Mesenchymal stem cell (in vitro differentiated cells and primary cell): ENCODE measurements around the gene GRIN1.

ENCODE experiments used
- DNase-seq: peaks from one replicate; pipeline ENCODE4 v3.0.0-alpha.2; 2013
- H2AFZ ChIP-seq: one replicate; pipeline ENCODE4 v1.6.1; 2013; ENCODE audit warnings: low read depth, mild to moderate bottlenecking, control low read depth, inconsistent platforms, low read length, moderate library complexity
- H2AK5ac ChIP-seq: 2 replicates; pipeline ENCODE4 v1.6.1; 2013; ENCODE audit warnings: low read length, moderate library complexity, mild to moderate bottlenecking, inconsistent platforms; ENCODE audit not compliant: severe bottlenecking
- H2BK120ac ChIP-seq: one replicate; pipeline ENCODE4 v1.6.1; 2013; ENCODE audit warnings: low read depth, mild to moderate bottlenecking, inconsistent platforms, low read length, moderate library complexity
- H2BK12ac ChIP-seq, 2 experiments: one replicate each; pipeline ENCODE4 v1.6.1; 2013; ENCODE audit warnings: inconsistent platforms in 2 of 2, low read length in 2 of 2, mild to moderate bottlenecking in 2 of 2, moderate library complexity in 2 of 2, control low read depth in 1 of 2
- H2BK15ac ChIP-seq: one replicate; pipeline ENCODE4 v1.6.1; 2013; ENCODE audit warnings: mild to moderate bottlenecking, low read depth, inconsistent platforms; ENCODE audit not compliant: poor library complexity, severe bottlenecking
- H2BK5ac ChIP-seq: 2 replicates; pipeline ENCODE4 v1.6.1; 2013; ENCODE audit warnings: low read depth, mild to moderate bottlenecking, low read length, control low read depth, inconsistent platforms; ENCODE audit not compliant: poor library complexity, severe bottlenecking
- H3K14ac ChIP-seq, 2 experiments: one replicate each; pipeline ENCODE4 v1.6.1; 2013; ENCODE audit warnings: inconsistent platforms in 2 of 2, low read length in 2 of 2, control low read depth in 1 of 2, mild to moderate bottlenecking in 1 of 2, moderate library complexity in 1 of 2
- H3K18ac ChIP-seq, 2 experiments: one replicate each; pipeline ENCODE4 v1.6.1; 2013; ENCODE audit warnings: inconsistent platforms in 2 of 2, low read length in 2 of 2, control low read depth in 1 of 2, low read depth in 1 of 2, mild to moderate bottlenecking in 1 of 2
- H3K23ac ChIP-seq, 2 experiments: one replicate each; pipeline ENCODE4 v1.6.1; 2013; ENCODE audit warnings: inconsistent platforms in 2 of 2, low read length in 2 of 2, mild to moderate bottlenecking in 2 of 2, moderate library complexity in 2 of 2, control low read depth in 1 of 2
- H3K27ac ChIP-seq: 2 replicates; pipeline ENCODE4 v1.5.1; 2013; ENCODE audit warnings: mild to moderate bottlenecking, moderate library complexity, low read length, control low read depth, inconsistent platforms; ENCODE audit not compliant: poor library complexity, severe bottlenecking
- H3K27me3 ChIP-seq, 2 experiments: 2 replicates each; pipeline versions ENCODE4 v1.6.1 to v1.7.0; 2013; ENCODE audit warnings: low read length in 2 of 2, mild to moderate bottlenecking in 2 of 2, moderate library complexity in 2 of 2, control low read depth in 1 of 2, inconsistent platforms in 1 of 2; ENCODE audit not compliant: control insufficient read depth in 1 of 2, insufficient read depth in 1 of 2
- H3K36me3 ChIP-seq, 2 experiments: 2 replicates each; pipeline versions ENCODE4 v1.6.1 to v1.7.0; 2013; ENCODE audit warnings: low read length in 2 of 2, control low read depth in 1 of 2, inconsistent platforms in 1 of 2, low read depth in 1 of 2, mild to moderate bottlenecking in 1 of 2; ENCODE audit not compliant: insufficient read depth in 2 of 2, control insufficient read depth in 1 of 2
- H3K4ac ChIP-seq, 2 experiments: one replicate each; pipeline ENCODE4 v1.6.1; 2013; ENCODE audit warnings: inconsistent platforms in 2 of 2, low read length in 2 of 2, mild to moderate bottlenecking in 2 of 2, moderate library complexity in 2 of 2, control low read depth in 1 of 2, low read depth in 1 of 2
- H3K4me1 ChIP-seq: 2 replicates; pipeline ENCODE4 v1.6.1; 2013; ENCODE audit warnings: low read depth, low read length, control low read depth; ENCODE audit not compliant: control insufficient read depth, insufficient read depth
- H3K4me2 ChIP-seq: 2 replicates; pipeline ENCODE4 v1.6.1; 2013; ENCODE audit warnings: low read length, mild to moderate bottlenecking, inconsistent platforms; ENCODE audit not compliant: poor library complexity, severe bottlenecking
- H3K4me3 ChIP-seq, 2 experiments: 2 replicates each; pipeline versions ENCODE4 v1.5.1 to v1.7.0; 2013; ENCODE audit warnings: low read length in 2 of 2, mild to moderate bottlenecking in 2 of 2, control low read depth in 1 of 2, low read depth in 1 of 2; ENCODE audit not compliant: insufficient read depth in 1 of 2
- H3K79me1 ChIP-seq: replicated peaks from 2 replicates; pipeline ENCODE4 v1.6.1; 2013; ENCODE audit warnings: mild to moderate bottlenecking, control low read depth, low read length, inconsistent platforms; ENCODE audit not compliant: poor library complexity, severe bottlenecking
- H3K9ac ChIP-seq: 2 replicates; pipeline ENCODE4 v1.7.0; 2013; ENCODE audit warnings: mild to moderate bottlenecking, low read length, moderate library complexity
- H3K9me3 ChIP-seq: 2 replicates; pipeline ENCODE4 v1.7.0; 2013; ENCODE audit warnings: mild to moderate bottlenecking, low read length; ENCODE audit not compliant: control insufficient read depth
- H4K8ac ChIP-seq: one replicate; pipeline ENCODE4 v1.6.1; 2013; ENCODE audit warnings: inconsistent platforms, mild to moderate bottlenecking, low read length, moderate library complexity
- H4K91ac ChIP-seq: one replicate; pipeline ENCODE4 v1.6.1; 2013; ENCODE audit warnings: mild to moderate bottlenecking, low read length, inconsistent platforms
- WGBS: methylation state at CpG from one replicate; pipeline ENCODE4 v1.1.7; 2013; ENCODE audit warnings: mixed read lengths; 5-methylcytosine and 5-hydroxymethylcytosine counted together

GRIN1 gene

GRCh38 chr9:137191691-137192447 lies 52.9 kb downstream of the GRIN1 start:
- Histone ChIP-seq H2BK120ac (no peak overlapping the region), H3K4ac (no peak overlapping the region), H4K8ac (no peak overlapping the region), H2AK5ac (no peak overlapping the region), H3K27ac (no peak overlapping the region), H3K9me3 (no peaks in the 10 kb centered on the region), H4K91ac (peak overlapping the region; percentile 0), H2AFZ (no peak overlapping the region), H2BK5ac (no peak overlapping the region), H2BK12ac (no peak overlapping the region), H3K9ac (peak overlapping the region; percentile 2), H3K18ac (no peak overlapping the region), H3K4me3 (no peak overlapping the region), H3K23ac (no peak overlapping the region), H3K36me3 (peaks cover 36 to 56% of the 10 kb centered on the region in 2 experiments), H2BK15ac (no peak overlapping the region), H3K79me1 (peaks cover 53% of the 10 kb centered on the region), H3K4me2 (no peak overlapping the region), H3K4me1 (peaks cover 67% of the 10 kb centered on the region), H3K27me3 (no peaks in the 10 kb centered on the region), H3K14ac (no peak overlapping the region)
- whole genome bisulfite sequencing = 93% methylated on average over 21 of the region's 22 CpGs
- DNase-seq = no peak

GRCh38 chr9:137192448-137192780 lies 53.5 kb downstream of the GRIN1 start:
- H3K27me3 ChIP-seq = no peaks in the 10 kb centered on the region
- H3K9ac ChIP-seq = no peak overlapping the region
- DNase-seq = no peak
- 95% methylated on average over 9 of the region's 10 CpGs for WGBS
- H2AFZ ChIP-seq = no peak overlapping the region
- no peak overlapping the region for H3K14ac ChIP-seq
- H3K4me1 ChIP-seq = peaks cover 64% of the 10 kb centered on the region
- no peak overlapping the region for H2BK15ac ChIP-seq
- no peak overlapping the region for H2BK5ac ChIP-seq
- H4K91ac ChIP-seq = no peak overlapping the region
- peaks cover 30 to 51% of the 10 kb centered on the region in 2 experiments for H3K36me3 ChIP-seq
- no peak overlapping the region for H3K4me3 ChIP-seq
- no peak overlapping the region for H3K4me2 ChIP-seq
- H3K18ac ChIP-seq = no peak overlapping the region
- no peaks in the 10 kb centered on the region for H3K9me3 ChIP-seq
- H2BK12ac ChIP-seq = no peak overlapping the region
- H2BK120ac ChIP-seq = no peak overlapping the region
- no peak overlapping the region for H3K27ac ChIP-seq
- H3K79me1 ChIP-seq = peaks cover 52% of the 10 kb centered on the region
- H3K23ac ChIP-seq = no peak overlapping the region
- no peak overlapping the region for H4K8ac ChIP-seq
- no peak overlapping the region for H3K4ac ChIP-seq
- H2AK5ac ChIP-seq = no peak overlapping the region

- Histone ChIP-seq H3K23ac (no peak overlapping the region), H2AK5ac (no peak overlapping the region), H2BK120ac (no peak overlapping the region), H2AFZ (no peak overlapping the region), H4K91ac (no peak overlapping the region), H4K8ac (no peak overlapping the region), H3K79me1 (peaks cover 52% of the 10 kb centered on the region), H2BK15ac (no peak overlapping the region), H3K36me3 (peaks cover 30 to 51% of the 10 kb centered on the region in 2 experiments), H3K4me2 (no peak overlapping the region), H3K4ac (no peak overlapping the region), H3K27ac (no peak overlapping the region), H3K9me3 (no peaks in the 10 kb centered on the region), H3K9ac (no peak overlapping the region), H3K18ac (no peak overlapping the region), H3K4me1 (peaks cover 64% of the 10 kb centered on the region), H3K27me3 (no peaks in the 10 kb centered on the region), H2BK12ac (no peak overlapping the region), H3K14ac (no peak overlapping the region), H3K4me3 (no peak overlapping the region), H2BK5ac (no peak overlapping the region)
- 71% methylated on average over 2 of the region's 2 CpGs for WGBS
- DNase-seq = no peak
These were observed 53.9 kb downstream of the GRIN1 start for GRCh38 chr9:137192859-137193258.

- no peak overlapping the region for H4K8ac ChIP-seq
- peaks cover 71% of the 10 kb centered on the region for H3K4me1 ChIP-seq
- H4K91ac ChIP-seq = peak overlapping the region; percentile 11
- H2BK5ac ChIP-seq = no peak overlapping the region
- no peaks in the 10 kb centered on the region for H3K27me3 ChIP-seq
- no peak overlapping the region for H3K23ac ChIP-seq
- no peak overlapping the region for H3K14ac ChIP-seq
- H3K36me3 ChIP-seq = peaks cover 30 to 54% of the 10 kb centered on the region in 2 experiments
- H3K4me3 ChIP-seq = no peak overlapping the region
- no peak overlapping the region for H2AK5ac ChIP-seq
- no peaks in the 10 kb centered on the region for H3K9me3 ChIP-seq
- no peak overlapping the region for H3K18ac ChIP-seq
- H2BK120ac ChIP-seq = no peak overlapping the region
- H2BK12ac ChIP-seq = no peak overlapping the region
- no peak overlapping the region for H3K4ac ChIP-seq
- H2BK15ac ChIP-seq = no peak overlapping the region
- no peak overlapping the region for H3K9ac ChIP-seq
- peaks cover 52% of the 10 kb centered on the region for H3K79me1 ChIP-seq
- no peak overlapping the region for H3K27ac ChIP-seq
- H3K4me2 ChIP-seq = no peak overlapping the region
- 93% methylated on average over 14 of the region's 14 CpGs for WGBS
- no peak for DNase-seq
- no peak overlapping the region for H2AFZ ChIP-seq
These were observed 54.8 kb downstream of the GRIN1 start for GRCh38 chr9:137193771-137194170.
